Transverse colon (tissue), 4 donors: ENCODE measurements around the gene U2AF2. TPM values are rescaled to one million over a fixed set of nuclear protein-coding genes. Genes with fewer than 3 reads are reported as not detected.
A peak's percentile ranks its signal among the peaks of the same experiment; 100 is the strongest.

Source experiments
- DNase-seq: peaks from one replicate; pipeline ENCODE4 v3.0.0-alpha.2; 2019
- H3K27ac ChIP-seq, 4 donors: fragments of 200-600 bp; sonication (generic); 2 replicates each; pipeline ENCODE4 v1.5.1; 2016 to 2018; ENCODE audit warnings: inconsistent platforms in 4 of 4
- H3K27me3 ChIP-seq: fragments of 200-600 bp; sonication (generic); 2 replicates; pipeline ENCODE4 v1.5.1; 2017; ENCODE audit warnings: inconsistent platforms
- H3K36me3 ChIP-seq, 4 donors: fragments of 200-600 bp; sonication (generic); 2 replicates each; pipeline ENCODE4 v1.5.1; 2017 to 2019; ENCODE audit warnings: inconsistent platforms in 4 of 4
- H3K4me1 ChIP-seq, 4 donors: fragments of 200-600 bp; sonication (generic); 2 replicates each; pipeline ENCODE4 v1.5.1; 2017 to 2020; ENCODE audit warnings: inconsistent platforms in 4 of 4
- H3K4me3 ChIP-seq, 4 donors: fragments of 200-600 bp; sonication (generic); 1 replicate in 1 of 4; 2 replicates in 3 of 4; pipeline versions ENCODE4 v1.5.1 to v1.6.1; 2017 to 2019; ENCODE audit warnings: inconsistent platforms in 4 of 4
- H3K9me3 ChIP-seq, 2 donors: fragments of 200-600 bp; sonication (generic); 2 replicates each; pipeline ENCODE4 v1.5.1; 2017 to 2019; ENCODE audit warnings: inconsistent platforms in 2 of 2
- CTCF ChIP-seq, 5 experiments: fragments of 200-600 bp in 3 of 5; fragments of 450-650 bp in 2 of 5; sonication (generic) in 3 of 5; IDR thresholded peaks; 1 replicate in 2 of 5; 2 replicates in 3 of 5; pipeline ENCODE4 v1.5.1; 2016 to 2017; ENCODE audit warnings: antibody characterized with exemption in 5 of 5, inconsistent platforms in 3 of 5, mild to moderate bottlenecking in 2 of 5, moderate library complexity in 1 of 5
- EP300 ChIP-seq: sonication (generic); formaldehyde crosslinking; IDR thresholded peaks from one replicate; pipeline ENCODE4 v1.6.1; 2017; ENCODE audit warnings: antibody characterized with exemption, low read depth
- POLR2A ChIP-seq: fragments of 450-650 bp; IDR thresholded peaks from one replicate; pipeline ENCODE4 v1.6.1; 2016; ENCODE audit warnings: antibody characterized with exemption, mild to moderate bottlenecking, moderate library complexity
- POLR2AphosphoS5 ChIP-seq, 3 donors: sonication (generic); formaldehyde crosslinking; IDR thresholded peaks; one replicate each; pipeline ENCODE4 v1.6.1; 2016; ENCODE audit warnings: antibody characterized with exemption in 3 of 3
- WGBS, 2 donors: methylation state at CpG; one replicate each; pipeline ENCODE4 v1.1.5; 2018; ENCODE audit warnings: low coverage in 1 of 2; 5-methylcytosine and 5-hydroxymethylcytosine counted together
- in situ Hi-C, 4 donors: fragments of 200-750 bp; cut with MboI; loops; one replicate each; pipeline versions ENCODE4 v1.15.0 to v1.15.1; 2017; ENCODE audit warnings: low sequenced_read_pairs in 3 of 4, low pct_ligation_motif_present in 1 of 4, low pct_unique_long_range_greater_than_20kb in 1 of 4
- intact Hi-C: fragments of 100-400 bp; cut with DNase I; formaldehyde crosslinking; loops from one replicate; pipeline ENCODE4 v1.15.1; 2023; ENCODE audit warnings: low total_unique reads
- total RNA-seq, 4 donors: library from RNA; depleted of rRNA; stranded (reverse); fragments of >200 nt; gene quantifications; one replicate each; pipeline ENCODE4 v1.1.0, GENCODE V29; 2016

Gene U2AF2
- total RNA-seq, 4 donors from 2014 or later = 112 to 185 (median 130) TPM

GRCh38 chr19:55641426-55642152 lies 13.2 kb upstream of the U2AF2 start:
- H3K4me3 ChIP-seq = peak overlapping the region; percentile 89 to 99 (median 92)
- H3K4me1 ChIP-seq = peaks cover 16 to 60% (median 39%) of the 10 kb centered on the region in 4 donors
- 0 to 2% methylated on average over 15 to 25 of the region's 25 CpGs for WGBS, 2 donors
- peak overlapping the region; percentile 93 to 98 (median 95) for H3K27ac ChIP-seq
- H3K27me3 ChIP-seq = no peaks in the 10 kb centered on the region
- no peaks in the 10 kb centered on the region for H3K36me3 ChIP-seq
- no peak for DNase-seq
- no peaks in the 10 kb centered on the region for H3K9me3 ChIP-seq
- TF ChIP-seq POLR2AphosphoS5 (IDR thresholded peaks at IDR 0.05) (no peak), POLR2A (peak; percentile 15)
- intact Hi-C loops (loop anchor here (2.0 kb wide), 1 partner anchor 61 kb away; the partner anchor contains the start of gene ZNF579), in situ Hi-C loops (no loop called here)

DNA sequence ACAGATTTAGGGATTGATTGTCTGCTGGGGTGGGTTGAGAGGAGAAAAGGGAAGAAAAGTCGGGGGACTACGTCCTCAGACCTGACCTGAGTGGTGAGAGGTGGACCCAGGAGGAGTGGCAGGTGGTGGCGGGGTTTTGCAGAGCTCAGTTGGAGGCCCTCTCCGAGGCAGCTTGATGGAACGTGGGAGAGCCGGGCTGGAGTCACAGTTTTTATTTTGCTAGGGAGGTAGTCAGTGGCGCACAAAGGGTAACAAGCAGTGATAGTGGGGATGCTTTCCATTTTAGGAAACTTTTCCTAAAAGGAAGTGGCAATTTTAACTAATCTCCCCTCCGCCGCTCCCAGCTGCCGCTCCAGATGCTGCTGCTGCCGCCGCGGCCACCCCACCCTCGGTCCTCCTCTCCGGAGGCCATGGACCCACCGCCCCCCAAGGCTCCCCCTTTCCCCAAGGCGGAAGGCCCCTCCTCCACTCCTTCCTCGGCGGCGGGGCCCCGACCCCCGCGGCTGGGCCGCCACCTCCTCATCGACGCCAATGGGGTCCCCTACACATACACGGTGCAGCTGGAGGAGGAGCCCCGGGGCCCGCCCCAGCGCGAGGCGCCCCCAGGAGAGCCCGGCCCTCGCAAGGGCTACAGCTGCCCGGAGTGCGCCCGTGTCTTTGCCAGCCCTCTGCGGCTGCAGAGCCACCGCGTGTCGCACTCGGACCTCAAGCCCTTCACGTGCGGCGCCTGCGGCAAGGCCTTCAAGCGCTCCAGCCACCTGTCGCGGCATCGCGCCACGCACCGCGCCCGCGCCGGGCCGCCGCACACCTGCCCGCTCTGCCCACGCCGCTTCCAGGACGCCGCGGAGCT lies 12.5 kb upstream of the U2AF2 start:
- H3K27me3 ChIP-seq = no peaks in the 10 kb centered on the region
- H3K27ac ChIP-seq = peak overlapping the region; percentile 93 to 98 (median 95)
- intact Hi-C loops (loop anchor here (2.0 kb wide), 1 partner anchor 62 kb away; the partner anchor contains the start of gene ZNF579), in situ Hi-C loops (no loop called here)
- H3K4me1 ChIP-seq = peaks cover 20 to 59% (median 40%) of the 10 kb centered on the region in 4 donors
- peak overlapping the region; percentile 89 to 99 (median 92) for H3K4me3 ChIP-seq
- no peaks in the 10 kb centered on the region for H3K36me3 ChIP-seq
- H3K9me3 ChIP-seq = no peaks in the 10 kb centered on the region
- peak; percentile 51 for DNase-seq
- WGBS, 2 donors = 0 to 3% methylated on average over 4 to 39 of the region's 65 CpGs
- TF ChIP-seq CTCF (IDR thresholded peaks at IDR 0.05) (no peak), EP300 (no peak), POLR2AphosphoS5 (IDR thresholded peaks at IDR 0.05) (peak in 2 of 3 donors; percentile 27 to 36), POLR2A (no peak)

GRCh38 chr19:55643003-55643886 lies 11.6 kb upstream of the U2AF2 start, which contains the start of gene ZNF581:
ZNF581 (plus strand) TSS chr19:55643649; CDS start chr19:55644572, 923 bp downstream.
- no peaks in the 10 kb centered on the region for H3K27me3 ChIP-seq
- peak within 1 kb of the TSS; percentile 89 to 99 (median 94) for H3K4me3 ChIP-seq
- in situ Hi-C loops (no loop called here), intact Hi-C loops (loop anchor here (2.0 kb wide), 1 partner anchor 62 kb away; the partner anchor contains the start of gene ZNF579)
- DNase-seq = peak; percentile 82
- 0 to 2% methylated on average over 3 to 50 of the region's 56 CpGs for WGBS, 2 donors
- H3K36me3 ChIP-seq = no peaks in the 10 kb centered on the region
- H3K9me3 ChIP-seq = no peaks in the 10 kb centered on the region
- peak within 1 kb of the TSS; percentile 93 to 98 (median 95) for H3K27ac ChIP-seq
- TF ChIP-seq POLR2A (peak; percentile 47), POLR2AphosphoS5 (IDR thresholded peaks at IDR 0.05) (peak in 2 of 3 donors; percentile 37 to 58), CTCF (IDR thresholded peaks at IDR 0.05) (no peak)
- peaks cover 22 to 59% (median 46%) of the 10 kb centered on the region in 4 donors for H3K4me1 ChIP-seq

- H3K4me1 ChIP-seq = peaks cover 22 to 61% (median 52%) of the 10 kb centered on the region in 4 donors
- 0% methylated on average over 15 of the region's 15 CpGs; no CpG with 5 or more reads in 1 of the 2 donors for WGBS, 2 donors
- DNase-seq = no peak
These were observed 11.0 kb upstream of the U2AF2 start for GRCh38 chr19:55643887-55644176.

More at GRCh38 chr19:55643887-55644176, 11.0 kb upstream of the U2AF2 start:
- Histone ChIP-seq H3K4me3 (peak overlapping the region; percentile 89 to 99 (median 94)), H3K27ac (peak overlapping the region; percentile 93 to 98 (median 95)), H3K9me3 (no peaks in the 10 kb centered on the region), H3K27me3 (no peaks in the 10 kb centered on the region), H3K36me3 (no peaks in the 10 kb centered on the region)
- intact Hi-C loops = loop anchor here (2.0 kb wide), 1 partner anchor 63 kb away; the partner anchor contains the start of gene ZNF579
- TF ChIP-seq EP300 (no peak), CTCF (IDR thresholded peaks at IDR 0.05) (no peak)
- in situ Hi-C loops = no loop called here
